Large intestine (tissue), 3 donors: ENCODE results near the gene GSX2. TPM values are rescaled to one million over a fixed set of nuclear protein-coding genes. Genes with fewer than 3 reads are reported as not detected.
A peak's percentile ranks its signal among the peaks of the same experiment; 100 is the strongest.
"Not testable (repeated sequence)": the region's sequence is repeated elsewhere in the genome, so short reads cannot be mapped to it uniquely, and the experiment has no call there.

Source experiments
- DNase-seq, 2 donors: peaks; one replicate each; pipeline versions ENCODE4 v3.0.0 to v3.0.0-alpha.2; 2013
- H3K27ac ChIP-seq: one replicate; pipeline ENCODE4 v1.5.1; 2013; ENCODE audit warnings: low read length
- H3K27me3 ChIP-seq: 2 replicates; pipeline ENCODE4 v1.6.1; 2013; ENCODE audit warnings: low read length; ENCODE audit not compliant: control insufficient read depth, insufficient read depth
- H3K36me3 ChIP-seq: 2 replicates; pipeline ENCODE4 v1.6.1; 2013; ENCODE audit warnings: low read length; ENCODE audit not compliant: control insufficient read depth, insufficient read depth
- H3K4me1 ChIP-seq: one replicate; pipeline ENCODE4 v1.6.1; 2013; ENCODE audit warnings: low read length; ENCODE audit not compliant: control insufficient read depth, insufficient read depth
- H3K4me3 ChIP-seq: one replicate; pipeline ENCODE4 v1.5.1; 2013; ENCODE audit warnings: low read length
- H3K9me3 ChIP-seq: one replicate; pipeline ENCODE4 v1.6.1; 2013; ENCODE audit warnings: mild to moderate bottlenecking, low read depth, low read length, moderate library complexity; ENCODE audit not compliant: control insufficient read depth
- WGBS: methylation state at CpG from one replicate; pipeline ENCODE4 v1.1.5; 2013; ENCODE audit warnings: low lambda C conversion rate; ENCODE audit not compliant: insufficient coverage; 5-methylcytosine and 5-hydroxymethylcytosine counted together
- polyA plus RNA-seq: library from polyadenylated mRNA; unstranded; fragments of 120-200 nt; gene quantifications from one replicate; pipeline ENCODE4 v1.2.1, GENCODE V29; 2013

GSX2 gene
- polyA plus RNA-seq, 1 donor: not detected

DNA sequence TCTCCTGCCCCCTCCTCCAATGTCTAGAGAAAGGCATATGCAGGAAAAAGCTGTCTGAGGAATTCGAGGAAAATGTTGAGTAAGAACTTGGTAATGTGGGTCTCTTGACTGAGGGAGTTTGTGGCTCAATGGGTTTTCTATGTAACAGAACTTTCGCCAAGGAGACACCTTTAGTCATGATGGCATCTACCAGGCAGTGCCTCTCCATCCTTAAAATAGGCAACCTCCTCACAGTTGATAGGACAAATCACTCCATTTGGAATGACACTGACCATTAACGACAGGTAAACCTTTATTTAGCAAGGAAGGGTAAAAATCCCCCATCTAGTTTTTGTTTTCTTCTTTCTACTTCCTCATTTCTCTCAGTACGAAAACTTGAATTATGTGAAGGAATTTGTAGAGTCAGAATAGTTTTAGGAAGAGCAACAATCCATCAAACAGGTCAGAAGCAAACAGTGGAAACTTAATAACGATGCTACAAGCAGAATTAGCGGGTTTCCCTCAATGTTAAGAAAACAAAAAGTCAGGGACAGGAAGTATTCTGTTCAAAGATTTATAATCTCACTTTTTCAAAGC lies 2.7 kb downstream of the GSX2 start:
- peaks cover 98% of the 10 kb centered on the region for H3K27me3 ChIP-seq
- H3K36me3 ChIP-seq: no peaks in the 10 kb centered on the region
- no peak overlapping the region for H3K27ac ChIP-seq
- WGBS: 43% methylated on average over 1 of the region's 6 CpGs
- no peak for DNase-seq
- H3K4me1 ChIP-seq: peaks cover 24% of the 10 kb centered on the region
- peaks cover 5% of the 10 kb centered on the region for H3K9me3 ChIP-seq
- H3K4me3 ChIP-seq: no peak overlapping the region

- H3K4me3 ChIP-seq: no peak overlapping the region
- H3K4me1 ChIP-seq: peaks cover 26% of the 10 kb centered on the region
- H3K36me3 ChIP-seq: no peaks in the 10 kb centered on the region
- H3K27ac ChIP-seq: no peak overlapping the region
- DNase-seq: peak in 1 of 2 donors; percentile 25
- no CpG with 5 or more reads among the region's 8 CpGs for WGBS
- peaks cover 98% of the 10 kb centered on the region for H3K27me3 ChIP-seq
- peaks cover 5% of the 10 kb centered on the region for H3K9me3 ChIP-seq
Measured at GRCh38 chr4:54103190-54103574, 3.2 kb downstream of the GSX2 start.

GRCh38 chr4:54104907-54105306 lies 4.9 kb downstream of the GSX2 start:
- no peaks in the 10 kb centered on the region for H3K36me3 ChIP-seq
- no peak overlapping the region for H3K4me3 ChIP-seq
- H3K27me3 ChIP-seq: peaks cover 98% of the 10 kb centered on the region
- H3K4me1 ChIP-seq: peaks cover 29% of the 10 kb centered on the region
- WGBS: no CpG with 5 or more reads among the region's 1 CpG
- no peak for DNase-seq
- no peak overlapping the region for H3K27ac ChIP-seq
- H3K9me3 ChIP-seq: peaks cover 7% of the 10 kb centered on the region

GRCh38 chr4:54107951-54108748 lies 8.2 kb downstream of the GSX2 start:
- no peak overlapping the region for H3K27ac ChIP-seq
- no peak overlapping the region for H3K4me3 ChIP-seq
- H3K4me1 ChIP-seq: peaks cover 17% of the 10 kb centered on the region
- DNase-seq: peak in 1 of 2 donors; percentile 14
- peaks cover 82% of the 10 kb centered on the region for H3K27me3 ChIP-seq
- WGBS: 10% methylated on average over 7 of the region's 22 CpGs
- H3K9me3 ChIP-seq: peaks cover 5% of the 10 kb centered on the region
- H3K36me3 ChIP-seq: no peaks in the 10 kb centered on the region

- Histone ChIP-seq H3K4me1 (peaks cover 12% of the 10 kb centered on the region), H3K27me3 (peaks cover 69% of the 10 kb centered on the region), H3K27ac (no peak overlapping the region), H3K36me3 (no peaks in the 10 kb centered on the region), H3K4me3 (peak overlapping the region; percentile 23), H3K9me3 (peaks cover 5% of the 10 kb centered on the region)
- DNase-seq: peak in 1 of 2 donors; percentile 64
- WGBS: no CpG with 5 or more reads among the region's 51 CpGs
Measured at GRCh38 chr4:54109241-54110018, 9.5 kb downstream of the GSX2 start.

- Histone ChIP-seq H3K9me3 (peaks cover 5% of the 10 kb centered on the region), H3K27me3 (peaks cover 64% of the 10 kb centered on the region), H3K4me1 (peaks cover 12% of the 10 kb centered on the region), H3K4me3 (no peak overlapping the region), H3K27ac (no peak overlapping the region), H3K36me3 (no peaks in the 10 kb centered on the region)
- WGBS: 8% methylated on average over 2 of the region's 10 CpGs
- DNase-seq: no peak
Measured at GRCh38 chr4:54110019-54110416, 10.1 kb downstream of the GSX2 start.

DNA sequence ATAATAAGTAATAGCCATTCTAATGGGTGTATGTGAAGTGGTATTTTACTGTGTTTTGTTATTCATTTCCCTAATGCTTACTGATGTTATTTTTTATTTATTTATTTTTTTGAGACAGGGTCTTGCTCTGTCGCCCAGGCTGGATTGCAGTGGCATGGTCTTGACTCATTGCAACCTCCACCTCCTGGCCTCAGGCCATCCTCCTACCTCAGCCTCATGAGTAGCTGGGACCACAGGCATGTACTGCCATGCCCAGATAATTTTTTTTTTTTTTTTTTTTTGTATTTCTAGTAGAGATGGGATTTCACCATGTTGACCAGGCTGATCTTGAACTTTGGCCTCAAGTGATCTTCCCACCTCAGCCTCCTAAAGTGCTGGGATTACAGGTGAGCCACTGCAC lies 13.2 kb downstream of the GSX2 start:
- not testable (repeated sequence) for H3K4me3 ChIP-seq, H3K36me3 ChIP-seq, H3K27ac ChIP-seq, H3K9me3 ChIP-seq, DNase-seq
- peaks cover 34% of the 10 kb centered on the region for H3K27me3 ChIP-seq
- H3K4me1 ChIP-seq: peaks cover 11% of the 10 kb centered on the region
- no CpG with 5 or more reads among the region's 1 CpG for WGBS

DNA sequence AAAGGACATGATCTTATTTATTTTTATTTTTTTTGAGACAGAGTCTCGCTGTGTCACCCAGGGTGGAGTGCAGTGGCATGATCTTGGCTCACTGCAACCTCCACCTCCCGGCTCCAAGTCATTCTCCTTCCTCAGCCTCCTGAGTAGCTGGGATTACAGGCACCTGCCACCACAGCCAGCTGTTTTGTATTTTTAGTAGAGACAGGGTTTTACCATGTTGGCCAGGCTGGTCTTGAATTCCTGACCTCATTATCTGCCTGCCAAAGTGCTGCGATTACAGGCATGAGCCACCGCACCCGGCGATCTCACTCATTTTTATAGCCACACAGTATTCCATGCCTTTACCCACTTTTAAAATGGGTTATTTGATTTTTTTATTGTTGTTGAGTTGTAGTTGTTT lies 16.3 kb downstream of the GSX2 start:
- not testable (repeated sequence) for H3K4me3 ChIP-seq, H3K9me3 ChIP-seq, H3K36me3 ChIP-seq, H3K27ac ChIP-seq, H3K27me3 ChIP-seq, DNase-seq
- 100% methylated on average over 2 of the region's 6 CpGs for WGBS
- H3K4me1 ChIP-seq: peaks cover 20% of the 10 kb centered on the region

DNA sequence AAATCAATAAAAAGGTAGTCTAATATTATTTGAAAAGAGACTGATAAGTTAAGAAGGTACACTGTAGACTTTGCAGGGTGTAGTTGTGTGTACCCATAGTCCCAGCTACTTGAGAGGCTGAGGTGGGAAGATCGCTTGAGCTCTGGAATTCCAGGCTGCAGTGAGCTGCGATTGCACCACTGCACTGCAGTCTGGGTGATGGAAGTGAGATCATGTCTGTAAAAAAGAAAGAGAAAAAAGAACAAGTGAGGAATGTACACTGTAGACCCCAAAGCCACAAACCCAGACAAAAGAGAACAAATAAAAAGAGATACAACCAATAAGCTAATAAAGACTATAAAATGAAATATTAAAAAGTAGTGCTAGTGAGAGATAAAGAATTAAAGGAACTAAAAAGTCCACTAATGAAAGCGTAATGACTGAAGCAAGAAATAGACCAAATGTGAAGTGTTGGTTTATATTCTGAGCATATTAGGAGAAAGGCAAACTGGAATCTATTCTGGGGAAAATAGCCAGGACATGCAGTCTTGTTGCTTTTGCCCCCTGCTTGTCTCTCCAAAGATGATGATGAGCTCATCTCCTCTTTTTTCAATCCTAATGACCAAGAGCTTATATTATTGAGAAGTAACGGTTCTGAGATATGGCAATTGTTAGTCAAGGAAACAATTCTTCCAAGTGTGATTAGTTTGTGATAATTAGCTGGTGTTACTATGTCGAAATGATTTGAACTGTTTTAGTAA lies 19.1 kb downstream of the GSX2 start:
- H3K9me3 ChIP-seq: no peaks in the 10 kb centered on the region
- no peak overlapping the region for H3K4me3 ChIP-seq
- no peak overlapping the region for H3K27ac ChIP-seq
- peaks cover 20% of the 10 kb centered on the region for H3K4me1 ChIP-seq
- 89% methylated on average over 3 of the region's 5 CpGs for WGBS
- no peaks in the 10 kb centered on the region for H3K27me3 ChIP-seq
- no peaks in the 10 kb centered on the region for H3K36me3 ChIP-seq
- peak in 1 of 2 donors; percentile 24 for DNase-seq

DNA sequence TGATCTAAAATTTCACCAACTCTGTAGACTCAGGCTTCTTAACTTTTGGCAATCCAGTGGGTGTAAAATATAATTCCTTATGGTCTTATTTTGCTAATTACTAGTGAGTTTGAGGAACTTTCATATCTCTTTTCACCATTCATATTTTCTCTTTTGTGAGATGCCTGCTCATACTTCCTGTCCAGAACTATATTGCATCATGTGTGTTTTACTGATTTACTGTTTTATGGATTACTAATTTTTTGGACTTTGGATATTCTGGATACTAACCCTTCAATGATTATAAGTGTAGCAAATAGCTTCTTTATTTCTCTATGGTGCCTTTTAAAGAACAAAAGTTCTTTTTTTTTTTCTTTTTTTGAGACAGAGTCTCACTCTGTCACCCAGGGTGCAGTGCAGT lies 20.6 kb downstream of the GSX2 start:
- Histone ChIP-seq H3K4me1 (peaks cover 20% of the 10 kb centered on the region), H3K27ac (peak overlapping the region; percentile 77), H3K4me3 (no peak overlapping the region), H3K36me3 (no peaks in the 10 kb centered on the region), H3K9me3 (no peaks in the 10 kb centered on the region), H3K27me3 (no peaks in the 10 kb centered on the region)
- peak; percentile 24 to 88 for DNase-seq
